M059J (cell line): Measurements from ENCODE around the gene PARD3. TPM values are rescaled to one million over a fixed set of nuclear protein-coding genes. Genes with fewer than 3 reads are reported as not detected.
"Not testable (repeated sequence)": the region's sequence is repeated elsewhere in the genome, so short reads cannot be mapped to it uniquely, and the experiment has no call there.

Source experiments
- DNase-seq: peaks from one replicate; pipeline ENCODE4 v3.0.0-alpha.2; 2012; ENCODE audit warnings: low read depth
- total RNA-seq: library from RNA; depleted of rRNA; stranded (reverse); fragments of >200 nt; shearing (Covaris generic); gene quantifications from 2 replicates; pipeline ENCODE4 v1.2.3, GENCODE V29; 2014

The PARD3 gene
- total RNA-seq, 1 experiment from 2014 or later: 17.0 TPM

- DNase-seq: no peak
Observed at GRCh38 chr10:34715511-34716187, 99.4 kb downstream of the PARD3 start.

GRCh38 chr10:34713875-34714274 is 101.2 kb downstream of the PARD3 start:
- peak; percentile 74 for DNase-seq

- no peak for DNase-seq
Observed at GRCh38 chr10:34711500-34711899, 103.6 kb downstream of the PARD3 start.

GRCh38 chr10:34710391-34710751 is 104.7 kb downstream of the PARD3 start:
- DNase-seq: peak; percentile 64

- DNase-seq: no peak
Observed at GRCh38 chr10:34709637-34710390, 105.3 kb downstream of the PARD3 start.

GRCh38 chr10:34707656-34708055 is 107.4 kb downstream of the PARD3 start:
- no peak for DNase-seq

GRCh38 chr10:34706992-34707391 is 108.1 kb downstream of the PARD3 start:
- DNase-seq: not testable (repeated sequence)

- no peak for DNase-seq
Observed at GRCh38 chr10:34706147-34706546, 108.9 kb downstream of the PARD3 start.

- DNase-seq: no peak
Observed at GRCh38 chr10:34705563-34705962, 109.5 kb downstream of the PARD3 start.

GRCh38 chr10:34704526-34705184 is 110.4 kb downstream of the PARD3 start:
- DNase-seq: no peak

- no peak for DNase-seq
Observed at GRCh38 chr10:34702982-34703381, 112.1 kb downstream of the PARD3 start.

- no peak for DNase-seq
Observed at GRCh38 chr10:34702093-34702937, 112.8 kb downstream of the PARD3 start.

GRCh38 chr10:34701194-34701593 is 113.9 kb downstream of the PARD3 start:
- no peak for DNase-seq

- not testable (repeated sequence) for DNase-seq
Observed at GRCh38 chr10:34700752-34701151, 114.3 kb downstream of the PARD3 start.

GRCh38 chr10:34699904-34700517 is 115.1 kb downstream of the PARD3 start:
- DNase-seq: no peak

- peak; percentile 86 for DNase-seq
Observed at GRCh38 chr10:34698979-34699378, 116.1 kb downstream of the PARD3 start.

GRCh38 chr10:34698248-34698831 is 116.8 kb downstream of the PARD3 start:
- no peak for DNase-seq

- DNase-seq: no peak
Observed at GRCh38 chr10:34697351-34698247, 117.5 kb downstream of the PARD3 start.

- peak; percentile 77 for DNase-seq
Observed at GRCh38 chr10:34696423-34696822, 118.7 kb downstream of the PARD3 start.
